Smooth muscle cell (in vitro differentiated cells): Measurements from ENCODE around the gene TTLL7. TPM values are rescaled to one million over a fixed set of nuclear protein-coding genes. Genes with fewer than 3 reads are reported as not detected.

Source experiments
- DNase-seq: peaks from one replicate; lab custom pipeline; 2025; ENCODE audit not compliant: unreplicated experiment; lab: John Stamatoyannopoulos, UW
- H2AFZ ChIP-seq: fragments of 200-600 bp; sonication (generic); 2 replicates; pipeline ENCODE4 v1.6.0; 2016; ENCODE audit warnings: antibody characterized with exemption, low read depth, mild to moderate bottlenecking
- H3F3A ChIP-seq: fragments of 200-600 bp; sonication (generic); 2 replicates; pipeline ENCODE4 v1.6.0; 2017; ENCODE audit warnings: antibody characterized with exemption, low read depth
- H3K27ac ChIP-seq: fragments of 200-600 bp; sonication (generic); 2 replicates; pipeline ENCODE4 v1.5.1; 2016; ENCODE audit warnings: low read depth, mild to moderate bottlenecking
- H3K27me3 ChIP-seq: fragments of 200-600 bp; sonication (generic); 2 replicates; pipeline ENCODE4 v1.6.1; 2016; ENCODE audit warnings: low read depth, mild to moderate bottlenecking
- H3K36me3 ChIP-seq: fragments of 200-600 bp; sonication (generic); 2 replicates; pipeline ENCODE4 v1.5.1; 2016; ENCODE audit warnings: low read depth
- H3K4me1 ChIP-seq: fragments of 200-600 bp; sonication (generic); 2 replicates; pipeline ENCODE4 v1.5.1; 2016; ENCODE audit warnings: low read depth
- H3K4me2 ChIP-seq: fragments of 200-600 bp; sonication (generic); 2 replicates; pipeline ENCODE4 v1.6.0; 2016; ENCODE audit warnings: mild to moderate bottlenecking
- H3K4me3 ChIP-seq: fragments of 200-600 bp; sonication (generic); 2 replicates; pipeline ENCODE4 v1.5.1; 2016; ENCODE audit warnings: mild to moderate bottlenecking
- H3K79me2 ChIP-seq: fragments of 200-600 bp; sonication (generic); 2 replicates; pipeline ENCODE4 v1.6.0; 2016; ENCODE audit warnings: low read depth, mild to moderate bottlenecking
- H3K9ac ChIP-seq: fragments of 200-600 bp; sonication (generic); 2 replicates; pipeline ENCODE4 v1.6.0; 2016; ENCODE audit warnings: low read depth
- H3K9me3 ChIP-seq: fragments of 200-600 bp; sonication (generic); replicated peaks from 2 replicates; pipeline ENCODE4 v1.5.1; 2016; ENCODE audit warnings: low read depth
- H4K20me1 ChIP-seq: fragments of 200-600 bp; sonication (generic); 2 replicates; pipeline ENCODE4 v1.6.0; 2016; ENCODE audit warnings: low read depth
- CTCF ChIP-seq: fragments of 200-600 bp; sonication (generic); IDR thresholded peaks from 2 replicates; pipeline ENCODE4 v1.5.1; 2017; ENCODE audit warnings: borderline replicate concordance, mild to moderate bottlenecking, antibody characterized with exemption; ENCODE audit not compliant: insufficient read depth, poor library complexity, severe bottlenecking
- WGBS: methylation state at CpG from one replicate; pipeline ENCODE4 v1.1.7; 2016; ENCODE audit warnings: low lambda C conversion rate; 5-methylcytosine and 5-hydroxymethylcytosine counted together
- polyA plus RNA-seq: library from polyadenylated mRNA; unstranded; fragments of >200 nt; fragmentation: Nextera tagmentation; extraction: Ambion mirVana; gene quantifications from 2 replicates; pipeline ENCODE4 v1.2.1, GENCODE V29; 2016
- total RNA-seq: library from RNA; depleted of rRNA; stranded (reverse); fragments of >200 nt; gene quantifications from 2 replicates; pipeline ENCODE4 v1.2.3, GENCODE V29; 2014

TTLL7 gene
- total and polyA plus RNA-seq, 2 experiments from 2014 or later = 4.8 to 6.3 TPM

GRCh38 chr1:84031802-84032327 lies 32.9 kb upstream of the TTLL7 start:
- Histone ChIP-seq H3K4me1 (no peaks in the 10 kb centered on the region), H2AFZ (no peak overlapping the region), H3K79me2 (no peaks in the 10 kb centered on the region), H3K9ac (no peak overlapping the region), H3K36me3 (no peaks in the 10 kb centered on the region), H3F3A (no peaks in the 10 kb centered on the region), H3K4me3 (no peak overlapping the region), H3K27ac (no peak overlapping the region), H3K27me3 (no peaks in the 10 kb centered on the region), H3K4me2 (no peak overlapping the region), H3K9me3 (no peaks in the 10 kb centered on the region), H4K20me1 (no peaks in the 10 kb centered on the region)
- no peak for DNase-seq
- TF ChIP-seq CTCF = no peak
- 85% methylated on average over 1 of the region's 1 CpG for WGBS

- no peak for TF ChIP-seq CTCF
- no peak overlapping the region for H2AFZ ChIP-seq
- H3K9ac ChIP-seq = no peak overlapping the region
- 51% methylated on average over 2 of the region's 2 CpGs for WGBS
- H3K9me3 ChIP-seq = no peaks in the 10 kb centered on the region
- no peak overlapping the region for H3K4me3 ChIP-seq
- H4K20me1 ChIP-seq = no peaks in the 10 kb centered on the region
- no peaks in the 10 kb centered on the region for H3K79me2 ChIP-seq
- no peak for DNase-seq
- no peak overlapping the region for H3K4me2 ChIP-seq
- no peaks in the 10 kb centered on the region for H3K4me1 ChIP-seq
- H3K27me3 ChIP-seq = no peaks in the 10 kb centered on the region
- no peak overlapping the region for H3K27ac ChIP-seq
- no peaks in the 10 kb centered on the region for H3K36me3 ChIP-seq
- H3F3A ChIP-seq = no peaks in the 10 kb centered on the region
Observed at GRCh38 chr1:84027368-84027767, 28.4 kb upstream of the TTLL7 start.

- 90% methylated on average over 3 of the region's 3 CpGs for WGBS
- DNase-seq = no peak
Observed at GRCh38 chr1:84025966-84026365, 27.0 kb upstream of the TTLL7 start.

More at GRCh38 chr1:84025966-84026365, 27.0 kb upstream of the TTLL7 start:
- H3K4me2 ChIP-seq = no peak overlapping the region
- no peak for TF ChIP-seq CTCF
- no peaks in the 10 kb centered on the region for H3F3A ChIP-seq
- no peak overlapping the region for H3K9ac ChIP-seq
- H3K4me1 ChIP-seq = no peaks in the 10 kb centered on the region
- no peaks in the 10 kb centered on the region for H3K27me3 ChIP-seq
- no peaks in the 10 kb centered on the region for H3K36me3 ChIP-seq
- H2AFZ ChIP-seq = no peak overlapping the region
- H3K27ac ChIP-seq = no peak overlapping the region
- H4K20me1 ChIP-seq = no peaks in the 10 kb centered on the region
- no peaks in the 10 kb centered on the region for H3K79me2 ChIP-seq
- no peaks in the 10 kb centered on the region for H3K9me3 ChIP-seq
- H3K4me3 ChIP-seq = no peak overlapping the region
